NCI-H774 (cell line): ENCODE results near the gene OSCP1.
"Not testable (repeated sequence)": the region's sequence is repeated elsewhere in the genome, so short reads cannot be mapped to it uniquely, and the experiment has no call there.

Experiments used
- DNase-seq: peaks from one replicate; lab custom pipeline; 2025; lab: John Stamatoyannopoulos, UW

Gene OSCP1

DNA sequence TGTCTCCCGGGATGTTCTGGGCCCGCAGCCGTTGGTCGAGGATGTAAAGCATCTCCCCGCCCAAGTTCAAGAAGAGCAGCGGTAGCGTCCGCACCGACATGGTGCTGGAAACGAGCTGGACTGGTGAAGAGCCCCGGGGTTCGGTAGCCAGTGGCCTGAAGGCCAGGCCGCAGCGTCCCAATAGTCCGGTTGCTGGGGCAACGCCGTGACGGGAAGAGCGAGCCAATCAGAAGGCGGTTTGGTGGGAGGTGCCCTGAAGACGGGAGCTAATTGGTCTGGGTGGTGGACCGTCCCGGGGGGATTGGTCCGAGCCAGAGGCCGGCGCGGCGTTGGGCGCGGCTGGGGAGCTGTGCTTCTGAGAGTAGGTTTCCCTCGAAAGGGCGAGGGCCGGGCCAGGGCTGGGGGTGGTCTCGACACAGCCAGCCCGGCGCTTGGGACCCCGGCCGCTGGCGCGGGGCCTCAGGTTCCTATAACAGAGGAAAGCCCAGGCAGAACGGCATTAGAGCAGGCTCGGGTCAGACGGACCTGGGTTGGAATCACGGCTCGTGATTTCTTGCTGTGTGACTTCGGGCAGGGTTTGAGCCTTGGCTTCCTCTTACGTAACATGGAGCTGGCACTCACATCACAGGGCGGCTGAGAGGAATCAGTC is at the start of gene OSCP1:
TSS of gene OSCP1 (minus strand) at position 182 of the 649 bp plus-strand sequence. CDS start at position 100, 82 bp downstream.
- peak; percentile 98 for DNase-seq

DNA sequence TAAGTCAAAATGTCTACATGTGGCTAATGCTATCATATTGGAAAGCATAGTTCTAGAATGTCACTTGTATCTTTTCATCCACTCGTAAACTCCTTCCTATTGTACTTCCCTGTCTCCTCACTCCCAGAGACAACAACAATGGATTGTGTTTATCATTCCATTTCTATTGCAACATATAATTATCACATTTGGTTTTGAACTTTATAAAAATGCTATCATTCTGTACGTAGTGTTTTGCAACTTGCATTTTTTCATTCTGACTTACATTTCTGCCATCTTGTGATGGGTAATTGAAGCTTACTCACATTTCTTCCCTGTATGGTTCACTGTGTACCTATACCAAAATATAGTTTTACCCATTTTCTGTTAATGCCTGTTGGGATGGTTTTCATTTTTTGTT is 47.0 kb upstream of the OSCP1 start:
- DNase-seq, result no peak

DNA sequence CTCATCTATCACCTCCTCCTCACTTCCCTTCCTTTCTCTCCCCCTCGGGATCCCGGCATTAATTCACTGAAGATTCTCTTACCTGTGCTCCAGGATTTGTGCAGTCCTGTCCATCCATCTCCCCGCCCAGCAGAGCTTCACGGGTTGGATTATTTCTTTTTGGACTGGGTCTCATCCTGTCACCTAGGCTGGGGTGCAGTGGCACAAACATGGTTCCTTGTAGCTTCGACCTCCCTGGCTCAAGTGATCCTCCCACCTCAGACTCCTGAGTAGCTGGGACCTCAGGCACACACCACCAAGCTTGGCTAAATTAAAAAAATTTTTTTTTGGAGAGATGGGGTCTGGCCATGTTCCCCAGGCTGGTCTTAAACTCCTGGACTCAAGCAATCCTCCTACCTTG is 44.7 kb upstream of the OSCP1 start:
- DNase-seq, result no peak

DNA sequence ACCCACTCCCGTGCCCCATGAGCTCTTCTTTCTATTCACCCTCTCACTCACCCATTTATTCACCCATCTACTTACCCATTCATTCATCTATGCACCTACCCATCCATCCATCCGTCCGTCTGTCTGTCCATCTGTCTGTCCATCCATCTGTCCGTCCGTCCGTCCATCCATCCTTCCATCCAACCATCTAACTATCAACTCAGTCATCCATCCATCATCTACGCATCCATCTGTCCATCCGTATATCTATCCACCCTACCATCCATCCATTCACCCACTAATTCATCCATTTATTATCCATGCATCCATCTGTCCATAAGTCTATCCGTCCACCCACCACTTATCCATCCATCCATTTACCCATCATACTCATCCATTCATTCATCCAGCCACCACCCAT is 43.3 kb upstream of the OSCP1 start:
- DNase-seq, result no peak

- no peak for DNase-seq
These were observed 42.2 kb upstream of the OSCP1 start for GRCh38 chr1:36492491-36492890.

DNA sequence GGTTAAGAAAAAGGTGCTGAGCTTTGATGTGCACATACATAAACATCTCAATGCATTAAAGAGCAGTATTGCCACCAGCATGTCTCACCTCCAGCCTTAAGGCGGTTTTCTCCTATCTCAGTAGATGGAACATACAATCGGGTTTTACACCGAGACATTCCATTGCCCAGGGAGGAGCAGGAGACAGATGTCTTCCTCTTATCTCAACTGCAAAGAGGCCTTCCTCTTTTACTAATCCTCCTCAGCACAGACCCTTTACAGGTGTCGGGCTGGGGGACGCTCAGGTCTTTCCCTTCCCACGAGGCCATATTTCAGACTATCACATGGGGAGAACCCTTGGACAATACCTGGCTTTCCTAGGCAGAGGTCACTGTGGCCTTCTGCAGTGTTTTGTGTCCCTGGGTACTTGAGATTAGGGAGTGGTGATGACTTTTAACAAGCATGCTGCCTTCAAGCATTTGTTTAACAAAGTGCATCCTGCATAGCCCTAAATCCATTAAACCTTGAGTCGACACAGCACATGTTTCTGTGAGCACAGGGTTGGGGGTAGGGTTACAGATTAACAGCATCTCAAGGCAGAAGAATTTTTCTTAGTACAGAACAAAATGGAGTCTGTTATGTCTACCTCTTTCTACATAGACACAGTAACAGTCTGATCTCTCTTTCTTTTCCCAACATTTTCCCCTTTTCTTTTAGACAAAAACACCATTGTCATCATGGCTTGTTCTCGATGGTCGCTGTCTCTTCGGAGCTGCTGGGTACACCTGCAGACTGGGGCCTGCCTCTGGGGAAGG is 39.2 kb upstream of the OSCP1 start:
- not testable (repeated sequence) for DNase-seq

DNA sequence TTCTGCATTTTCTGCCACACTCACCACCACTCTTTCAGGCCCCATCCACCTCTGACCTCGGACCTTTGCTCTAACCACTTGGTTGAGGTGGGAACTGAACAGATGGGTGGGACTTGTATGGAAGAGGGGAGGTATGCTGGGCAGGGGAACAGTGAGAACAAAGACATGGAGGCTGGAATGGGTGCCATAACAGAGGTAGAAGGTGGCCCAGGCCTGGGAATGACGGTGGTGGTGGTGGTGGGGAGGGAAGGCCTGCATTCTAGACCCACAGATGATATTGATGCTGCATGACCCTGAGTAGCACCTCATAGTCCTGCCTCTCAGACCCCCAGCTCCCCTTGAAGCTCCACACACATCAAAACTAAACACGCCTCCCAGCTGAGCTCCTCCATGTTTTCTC is 37.7 kb upstream of the OSCP1 start:
- DNase-seq, result no peak

DNA sequence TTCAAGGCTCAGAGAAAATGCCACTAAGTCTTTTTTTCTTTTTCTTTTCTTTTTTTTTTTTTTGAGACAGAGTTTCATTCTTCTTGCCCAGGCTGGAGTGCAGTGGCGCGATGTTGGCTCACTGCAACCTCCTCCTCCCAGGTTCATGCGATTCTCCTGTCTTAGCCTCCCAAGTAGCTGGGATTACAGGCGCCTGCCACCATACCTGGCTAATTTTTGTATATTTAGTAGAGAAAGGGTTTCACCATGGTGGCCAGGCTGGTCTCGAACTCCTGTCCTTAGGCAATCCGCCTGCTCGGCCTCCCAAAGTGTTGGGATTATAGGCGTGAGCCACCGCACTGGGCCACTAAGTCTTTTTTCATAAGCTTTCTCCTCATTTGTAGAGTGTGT is 37.1 kb upstream of the OSCP1 start:
- DNase-seq, result not testable (repeated sequence)

GRCh38 chr1:36486439-36487335 is 36.4 kb upstream of the OSCP1 start:
- peak; percentile 90 for DNase-seq

- DNase-seq, result no peak
These were observed 35.8 kb upstream of the OSCP1 start for GRCh38 chr1:36486093-36486438.

DNA sequence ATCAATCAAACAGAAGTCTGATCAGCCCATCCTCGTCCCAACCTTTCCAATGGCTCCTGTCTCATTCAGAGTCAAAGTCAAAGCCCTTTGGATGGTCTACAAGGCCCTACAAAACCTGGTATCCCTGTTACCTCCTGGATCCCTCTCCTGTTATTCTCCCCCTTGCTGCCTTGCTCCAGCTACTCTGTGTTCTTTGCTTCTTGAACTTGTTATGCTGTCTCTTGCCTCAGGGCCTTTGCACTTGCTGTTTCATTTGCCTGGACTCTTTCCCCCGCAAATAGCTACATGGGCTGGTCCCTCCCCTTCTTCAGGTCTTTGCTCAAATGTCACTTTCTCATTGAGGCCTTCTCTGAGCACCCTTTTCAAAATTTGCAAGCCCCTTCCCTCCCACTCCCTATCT is 33.8 kb upstream of the OSCP1 start:
- DNase-seq, result no peak

DNA sequence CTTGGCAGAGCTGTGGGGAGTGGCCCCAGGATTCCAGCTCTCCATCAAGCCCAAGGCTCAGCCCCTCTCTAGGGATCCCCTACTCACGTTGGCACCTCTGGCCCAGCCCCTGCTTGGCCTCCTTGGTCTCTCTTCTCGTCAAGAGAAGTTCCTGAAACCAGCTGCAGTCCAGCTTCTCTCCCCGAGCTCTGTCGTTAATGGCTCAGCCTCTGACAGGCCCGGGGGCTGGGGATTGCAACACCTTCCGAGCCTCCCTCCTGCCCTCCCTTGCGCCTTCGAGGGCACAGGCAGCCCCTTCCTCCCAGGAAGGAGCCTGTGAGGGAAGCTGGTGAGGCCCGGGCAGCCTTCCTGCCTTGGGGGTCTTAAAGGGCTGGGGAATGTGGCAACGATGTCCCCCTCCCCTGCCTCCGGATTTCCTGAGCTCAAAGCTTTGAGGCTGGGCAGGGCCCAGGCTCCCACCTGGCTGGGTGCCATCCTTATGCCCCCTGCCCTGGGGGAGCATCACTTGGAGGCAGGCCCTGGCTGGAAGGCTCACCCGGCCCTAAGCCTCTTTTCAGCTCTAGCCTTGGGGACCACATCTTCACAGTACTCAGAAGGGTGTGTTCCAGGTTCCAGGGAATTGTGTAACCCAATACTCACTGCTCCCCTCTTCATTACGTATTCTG is 32.6 kb upstream of the OSCP1 start, which contains the start of gene CSF3R:
TSS of gene CSF3R (minus strand) at position 190 of the 665 bp plus-strand sequence. CDS start 3,417 bp downstream, outside the sequence.
- DNase-seq, result no peak

DNA sequence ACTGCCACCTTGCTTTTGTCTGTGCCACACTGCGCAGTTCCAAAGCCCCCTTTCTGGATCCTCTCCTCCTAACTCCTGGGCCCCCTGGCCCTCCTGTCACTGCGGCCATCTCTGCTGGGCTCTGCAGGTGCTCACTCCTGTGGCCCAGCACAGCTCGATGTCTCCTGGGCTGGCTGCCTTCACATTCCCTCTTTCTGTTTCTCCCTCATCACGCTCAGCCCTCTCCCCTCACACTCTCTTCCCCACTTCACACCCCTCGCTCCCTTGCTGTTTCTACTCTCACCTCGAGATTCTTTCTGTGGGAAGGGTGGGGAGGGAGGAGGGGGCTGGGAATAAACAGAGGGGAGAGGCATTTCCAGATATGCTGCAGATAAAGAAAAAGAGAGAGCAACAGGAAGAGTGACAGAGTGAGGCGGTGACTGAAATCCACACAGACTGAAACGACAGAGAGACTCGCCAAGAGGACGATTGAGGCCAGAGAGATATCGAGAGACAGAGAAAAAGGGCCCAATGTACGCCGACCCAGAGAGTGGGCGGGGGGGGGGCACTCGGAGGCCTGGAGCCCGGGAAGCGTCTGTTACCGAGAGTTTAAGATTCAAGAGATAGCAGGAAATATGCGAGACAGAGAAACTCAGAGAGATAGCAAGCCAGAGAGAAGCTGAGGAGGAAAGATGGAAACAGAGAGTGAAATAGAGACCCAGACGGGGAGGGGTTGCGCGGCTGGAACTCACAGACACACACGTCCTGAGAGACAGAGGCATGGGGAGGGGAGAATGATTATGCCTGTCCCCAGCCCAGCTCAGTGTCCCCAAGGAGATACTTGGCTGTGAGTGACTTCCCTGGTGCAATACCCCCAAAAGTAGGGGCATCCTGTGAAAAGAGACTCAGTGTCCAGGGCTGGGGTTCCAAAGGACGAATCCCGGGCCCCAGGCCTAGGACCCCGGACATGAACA is 31.8 kb upstream of the OSCP1 start:
- DNase-seq, result no peak

DNA sequence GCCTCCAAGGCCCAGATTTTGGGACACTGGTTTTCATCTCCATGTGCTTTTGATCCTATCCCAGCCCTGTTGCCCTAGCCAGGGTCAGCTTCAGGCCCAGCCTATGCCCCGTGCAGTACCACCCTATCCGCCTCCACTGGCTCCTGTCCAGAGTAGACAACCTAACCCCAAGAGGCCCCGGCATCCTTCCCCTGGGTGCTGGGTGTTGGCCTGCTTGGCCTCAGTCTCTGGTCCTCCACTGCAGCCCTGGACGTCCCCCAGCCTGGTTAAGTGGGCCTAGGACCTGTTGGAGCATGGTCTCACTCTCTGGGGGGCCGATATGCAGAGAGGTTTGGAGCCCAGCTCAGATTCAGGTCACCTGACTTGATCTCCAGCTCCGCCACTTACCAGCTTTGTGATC is 30.8 kb upstream of the OSCP1 start:
- DNase-seq, result no peak

DNA sequence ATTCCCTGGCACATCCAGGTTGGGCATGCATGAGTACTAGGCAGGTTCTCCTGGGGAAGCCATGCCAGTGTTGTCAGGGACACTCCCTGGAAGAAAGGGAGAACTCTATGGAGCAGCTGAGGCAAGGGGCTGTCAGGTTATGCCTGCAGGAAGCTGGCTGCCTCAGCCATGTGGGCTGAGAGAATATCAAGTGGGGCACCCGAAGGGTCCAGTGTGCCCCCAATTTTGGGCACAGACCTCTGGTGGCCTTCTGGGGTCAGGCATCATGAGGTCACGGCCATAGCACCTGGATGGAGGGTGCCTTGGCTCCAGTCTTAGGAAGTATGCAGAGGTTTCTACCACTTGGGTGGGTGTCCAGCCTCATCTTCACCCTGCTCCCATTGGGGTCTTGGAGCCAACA is 29.9 kb upstream of the OSCP1 start:
- no peak for DNase-seq

GRCh38 chr1:36479505-36480051 is 29.3 kb upstream of the OSCP1 start:
- DNase-seq, result no peak

- not testable (repeated sequence) for DNase-seq
These were observed 27.4 kb upstream of the OSCP1 start for GRCh38 chr1:36477615-36478014.

DNA sequence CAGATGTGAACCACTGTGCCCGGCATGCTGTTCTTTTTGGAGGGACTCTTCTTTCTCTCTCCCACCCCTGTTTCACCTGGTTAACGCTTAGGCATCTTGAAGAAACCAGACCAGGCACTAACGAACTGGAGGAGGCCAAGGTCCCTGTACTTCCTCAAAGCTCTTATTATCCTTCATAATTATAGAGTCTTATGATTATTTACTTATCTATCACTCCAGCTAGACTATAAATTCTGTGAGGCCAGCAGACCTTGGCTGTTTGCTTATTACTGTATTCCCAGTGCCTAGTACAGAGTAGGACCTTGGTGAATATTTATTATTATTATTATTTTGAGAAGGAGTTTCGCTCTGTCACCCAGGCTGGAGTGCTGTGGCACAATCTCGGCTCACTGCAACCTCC is 26.7 kb upstream of the OSCP1 start:
- no peak for DNase-seq

GRCh38 chr1:36475910-36476604 is 25.8 kb upstream of the OSCP1 start:
- no peak for DNase-seq

GRCh38 chr1:36475341-36475740 is 25.1 kb upstream of the OSCP1 start:
- DNase-seq, result no peak
